Caco-2 (cell line): ENCODE data around the gene GYPC. TPM values are rescaled to one million over a fixed set of nuclear protein-coding genes. Genes with fewer than 3 reads are reported as not detected.

Source experiments
- Bru-seq: library from RNA; stranded (reverse); fragments of 400-500 nt; gene quantifications from one replicate; lab custom pipeline; 2021; lab: Mats Ljungman, UMichigan
- BruChase-seq, 2 experiments: library from RNA; stranded (reverse); fragments of 400-500 nt; gene quantifications; one replicate each; lab custom pipeline; 2021; lab: Mats Ljungman, UMichigan
- BruUV-seq: library from RNA; stranded (reverse); fragments of 400-500 nt; replicated peaks from 2 replicates; lab custom pipeline; 2021; lab: Mats Ljungman, UMichigan
- CTCF ChIA-PET: fragments of 300-600 bp; sonication (Branson Sonifier 250); formaldehyde crosslinking; loops from one replicate; lab custom pipeline; 2022; ENCODE audit warnings: antibody characterized with exemption; lab: Charles Lee
- POLR2A ChIA-PET: fragments of 300-600 bp; sonication (Branson Sonifier 250); formaldehyde crosslinking; loops from one replicate; lab custom pipeline; 2022; ENCODE audit warnings: antibody characterized with exemption; lab: Charles Lee
- DNase-seq, 2 experiments: peaks; one replicate each; pipeline versions ENCODE4 v3.0.0 to v3.0.0-alpha.2; 2020 to 2022
- H3K27me3 ChIP-seq: replicated peaks from 2 replicates; pipeline ENCODE4 v1.6.0; 2011; ENCODE audit warnings: low read length; ENCODE audit not compliant: control insufficient read depth, insufficient read depth
- H3K36me3 ChIP-seq: 2 replicates; pipeline ENCODE4 v1.5.1; 2011; ENCODE audit warnings: low read length; ENCODE audit not compliant: control insufficient read depth, insufficient read depth
- H3K4me1 ChIP-seq: fragments of 250-450 bp; sonication (Bioruptor Pico); 2 replicates; pipeline ENCODE4 v1.5.1; 2020; ENCODE audit warnings: mild to moderate bottlenecking
- H3K4me3 ChIP-seq: 2 replicates; pipeline ENCODE4 v1.5.1; 2011; ENCODE audit warnings: low read depth, mild to moderate bottlenecking, control low read depth, low read length
- H3K9me3 ChIP-seq: fragments of 250-450 bp; sonication (Bioruptor Pico); 2 replicates; pipeline ENCODE4 v1.5.1; 2020; ENCODE audit warnings: mild to moderate bottlenecking, moderate library complexity
- H3K27ac Mint-ChIP-seq: one replicate; pipeline ENCODE4 v1.8.0; 2022; ENCODE audit warnings: mixed read lengths; ENCODE audit not compliant: unreplicated experiment
- H3K27me3 Mint-ChIP-seq: one replicate; pipeline ENCODE4 v1.8.0; 2022; ENCODE audit warnings: mixed read lengths; ENCODE audit not compliant: insufficient read depth, unreplicated experiment
- H3K36me3 Mint-ChIP-seq: one replicate; pipeline ENCODE4 v1.8.0; 2022; ENCODE audit warnings: mild to moderate bottlenecking, mixed read lengths; ENCODE audit not compliant: insufficient read depth, unreplicated experiment
- H3K4me1 Mint-ChIP-seq: one replicate; pipeline ENCODE4 v1.8.0; 2022; ENCODE audit warnings: low read depth, mixed read lengths; ENCODE audit not compliant: unreplicated experiment
- H3K4me3 Mint-ChIP-seq: one replicate; pipeline ENCODE4 v1.8.0; 2022; ENCODE audit warnings: mild to moderate bottlenecking, moderate library complexity, mixed read lengths; ENCODE audit not compliant: unreplicated experiment
- H3K9me3 Mint-ChIP-seq: one replicate; pipeline ENCODE4 v1.8.0; 2022; ENCODE audit warnings: mixed read lengths; ENCODE audit not compliant: unreplicated experiment
- CTCF ChIP-seq, 2 experiments: fragments of 200-600 bp in 1 of 2; IDR thresholded peaks; 1 replicate in 1 of 2; 2 replicates in 1 of 2; pipeline versions ENCODE4 v1.5.1 to v1.8.0; 2011 to 2022; ENCODE audit warnings: antibody characterized with exemption in 1 of 2, control low read depth in 1 of 2, inconsistent platforms in 1 of 2, low read depth in 1 of 2, low read length in 1 of 2, mild to moderate bottlenecking in 1 of 2, moderate library complexity in 1 of 2; ENCODE audit not compliant: insufficient read depth in 1 of 2, severe bottlenecking in 1 of 2, unreplicated experiment in 1 of 2
- intact Hi-C: fragments of 100-400 bp; cut with micrococcal nuclease; formaldehyde crosslinking; loops from one replicate; pipeline ENCODE4 v1.10.0; 2022; ENCODE audit not compliant: unreplicated experiment
- long read RNA-seq: library from polyadenylated mRNA; stranded (forward); transcript quantifications from one replicate; pipeline ENCODE4 v2.0.0, GENCODE V29; 2022
- total RNA-seq: library from RNA; stranded (reverse); gene quantifications from 2 replicates; pipeline ENCODE4 v1.2.3, GENCODE V29; 2022

The GYPC gene
- not detected in 2 replicates for total RNA-seq
- not detected for Bru-seq, nascent RNA
- BruChase-seq, experiment 1, labeled RNA remaining after a 2-hour chase, result not detected
- not detected for BruChase-seq, experiment 2, labeled RNA remaining after a 6-hour chase
- long read RNA-seq, result 0 reads

GRCh38 chr2:126655500-126656430 is at the start of gene GYPC:
GYPC (plus strand) TSS chr2:126656158; CDS start chr2:126656264, 106 bp downstream.
- Histone ChIP-seq H3K9me3 (no peaks in the 10 kb centered on the region), H3K4me1 (no peaks in the 10 kb centered on the region), H3K27me3 (no peaks in the 10 kb centered on the region), H3K36me3 (no peaks in the 10 kb centered on the region), H3K4me3 (no peak within 1 kb of the TSS)
- peaks cover 5% of the 10 kb centered on the region for H3K27me3 Mint-ChIP-seq
- H3K4me1 Mint-ChIP-seq, result no peaks in the 10 kb centered on the region
- H3K4me3 Mint-ChIP-seq, result no peak within 1 kb of the TSS
- H3K9me3 Mint-ChIP-seq, result no peaks in the 10 kb centered on the region
- CTCF ChIA-PET, result no interaction called here
- DNase-seq, result no peak
- no TSS peak for BruUV-seq
- intact Hi-C loops, result no loop called here
- H3K27ac Mint-ChIP-seq, result no peak within 1 kb of the TSS
- TF ChIP-seq CTCF (IDR thresholded peaks at IDR 0.05; ENCODE audit: insufficient read depth in 1 of 2, low read depth in 1 of 2, low read length in 1 of 2, severe bottlenecking in 1 of 2, unreplicated experiment in 1 of 2), result no peak
- POLR2A ChIA-PET, result no interaction called here
- H3K36me3 Mint-ChIP-seq, result no peaks in the 10 kb centered on the region

GRCh38 chr2:126614524-126615227 is 41.3 kb upstream of the GYPC start:
- Histone ChIP-seq H3K4me3 (no peak overlapping the region), H3K27me3 (no peaks in the 10 kb centered on the region; the same call in 1 of the 2 replicates), H3K9me3 (no peaks in the 10 kb centered on the region), H3K4me1 (no peaks in the 10 kb centered on the region), H3K36me3 (no peaks in the 10 kb centered on the region)
- Mint-ChIP-seq H3K4me1 (no peaks in the 10 kb centered on the region), H3K27ac (no peak overlapping the region), H3K36me3 (no peaks in the 10 kb centered on the region), H3K9me3 (no peaks in the 10 kb centered on the region), H3K4me3 (no peak overlapping the region), H3K27me3 (peaks cover 12% of the 10 kb centered on the region)
- intact Hi-C loops, result no loop called here
- DNase-seq, result no peak
- BruUV-seq, result no TSS peak
- no peak for TF ChIP-seq CTCF (IDR thresholded peaks at IDR 0.05; ENCODE audit: insufficient read depth in 1 of 2, low read depth in 1 of 2, low read length in 1 of 2, severe bottlenecking in 1 of 2, unreplicated experiment in 1 of 2)
- ChIA-PET CTCF (no interaction called here), POLR2A (no interaction called here)

- H3K9me3 Mint-ChIP-seq, result no peaks in the 10 kb centered on the region
- POLR2A ChIA-PET, result no interaction called here
- no peaks in the 10 kb centered on the region for H3K4me1 Mint-ChIP-seq
- no peak overlapping the region for H3K27ac Mint-ChIP-seq
- Histone ChIP-seq H3K9me3 (0 out of 2 replicates have a peak, but pooled peaks cover 2% of the 10 kb centered on the region), H3K4me1 (no peaks in the 10 kb centered on the region), H3K27me3 (no peaks in the 10 kb centered on the region; the same call in 1 of the 2 replicates), H3K36me3 (no peaks in the 10 kb centered on the region), H3K4me3 (no peak overlapping the region)
- CTCF ChIA-PET, result interaction anchor here (0.6 kb wide), 1 partner anchor 584 kb away, joined by 4 read pairs; no protein-coding TSS in a partner anchor
- H3K27me3 Mint-ChIP-seq, result peaks cover 12% of the 10 kb centered on the region
- no TSS peak for BruUV-seq
- DNase-seq, result no peak
- TF ChIP-seq CTCF (IDR thresholded peaks at IDR 0.05; ENCODE audit: insufficient read depth in 1 of 2, low read depth in 1 of 2, low read length in 1 of 2, severe bottlenecking in 1 of 2, unreplicated experiment in 1 of 2), result no peak
- intact Hi-C loops, result no loop called here
- no peaks in the 10 kb centered on the region for H3K36me3 Mint-ChIP-seq
- no peak overlapping the region for H3K4me3 Mint-ChIP-seq
These were observed 39.3 kb upstream of the GYPC start for GRCh38 chr2:126616606-126617069.
